HUES6 (cell line): ENCODE data around the gene PPP1R15A.

Source experiments
- H3K27ac ChIP-seq: 2 replicates; pipeline ENCODE4 v1.7.0; 2013; ENCODE audit warnings: low read depth, mild to moderate bottlenecking, low read length, inconsistent platforms
- H3K27me3 ChIP-seq: 2 replicates; pipeline ENCODE4 v1.6.1; 2013; ENCODE audit warnings: low read length; ENCODE audit not compliant: control insufficient read depth, insufficient read depth
- H3K36me3 ChIP-seq: 2 replicates; pipeline ENCODE4 v1.6.1; 2013; ENCODE audit warnings: low read length; ENCODE audit not compliant: control insufficient read depth, insufficient read depth
- H3K4me1 ChIP-seq: 2 replicates; pipeline ENCODE4 v1.6.1; 2013; ENCODE audit warnings: low read length; ENCODE audit not compliant: control insufficient read depth, insufficient read depth
- H3K4me3 ChIP-seq: 2 replicates; pipeline ENCODE4 v1.5.1; 2013; ENCODE audit warnings: low read depth, low read length
- H3K9ac ChIP-seq: one replicate; pipeline ENCODE4 v1.6.1; 2013; ENCODE audit warnings: mild to moderate bottlenecking, low read length
- H3K9me3 ChIP-seq: 2 replicates; pipeline ENCODE4 v1.6.1; 2013; ENCODE audit warnings: low read depth, low read length; ENCODE audit not compliant: control insufficient read depth, insufficient read depth

Gene PPP1R15A

GRCh38 chr19:48872182-48872883, at the start of gene PPP1R15A:
Gene PPP1R15A, plus strand, starts transcription at chr19:48872421. Its CDS starts 813 bp downstream, at chr19:48873234.
- Histone ChIP-seq H3K4me1 (peaks cover 36% of the 10 kb centered on the region), H3K36me3 (peaks cover 39% of the 10 kb centered on the region), H3K9ac (peak within 1 kb of the TSS; percentile 96), H3K27ac (peak within 1 kb of the TSS; percentile 95), H3K9me3 (no peaks in the 10 kb centered on the region), H3K4me3 (peak within 1 kb of the TSS; percentile 89), H3K27me3 (no peaks in the 10 kb centered on the region)

- peaks cover 13% of the 10 kb centered on the region; the same call in 1 of the 2 replicates for H3K27me3 ChIP-seq
- peaks cover 12% of the 10 kb centered on the region for H3K36me3 ChIP-seq
- no peaks in the 10 kb centered on the region for H3K4me1 ChIP-seq
- peaks cover 6% of the 10 kb centered on the region; the same call in 1 of the 2 replicates for H3K9me3 ChIP-seq
- no peak overlapping the region for H3K4me3 ChIP-seq
- H3K9ac ChIP-seq: no peak overlapping the region
- no peak overlapping the region for H3K27ac ChIP-seq
Observed at GRCh38 chr19:48822514-48822913, 49.7 kb upstream of the PPP1R15A start.

- Histone ChIP-seq H3K36me3 (peaks cover 12% of the 10 kb centered on the region), H3K4me1 (no peaks in the 10 kb centered on the region), H3K27me3 (no peaks in the 10 kb centered on the region), H3K9me3 (peaks cover 6% of the 10 kb centered on the region; the same call in 1 of the 2 replicates), H3K27ac (no peak overlapping the region), H3K4me3 (no peak overlapping the region), H3K9ac (no peak overlapping the region)
Observed at GRCh38 chr19:48826606-48827020, 45.6 kb upstream of the PPP1R15A start.

- Histone ChIP-seq H3K36me3 (peaks cover 3% of the 10 kb centered on the region), H3K4me1 (peaks cover 3% of the 10 kb centered on the region), H3K27me3 (no peaks in the 10 kb centered on the region), H3K9ac (no peak overlapping the region), H3K9me3 (no peaks in the 10 kb centered on the region), H3K27ac (no peak overlapping the region), H3K4me3 (no peak overlapping the region)
Observed at GRCh38 chr19:48830088-48830487, 42.1 kb upstream of the PPP1R15A start.

- Histone ChIP-seq H3K9me3 (no peaks in the 10 kb centered on the region), H3K27me3 (no peaks in the 10 kb centered on the region), H3K4me1 (peaks cover 3% of the 10 kb centered on the region), H3K4me3 (no peak overlapping the region), H3K36me3 (peaks cover 3% of the 10 kb centered on the region), H3K9ac (no peak overlapping the region), H3K27ac (no peak overlapping the region)
Observed at GRCh38 chr19:48830965-48831364, 41.3 kb upstream of the PPP1R15A start.

GRCh38 chr19:48833049-48833448, 39.2 kb upstream of the PPP1R15A start:
- H3K36me3 ChIP-seq: peaks cover 3% of the 10 kb centered on the region
- H3K27me3 ChIP-seq: no peaks in the 10 kb centered on the region
- H3K4me1 ChIP-seq: peaks cover 3% of the 10 kb centered on the region
- no peaks in the 10 kb centered on the region for H3K9me3 ChIP-seq
- H3K27ac ChIP-seq: no peak overlapping the region
- no peak overlapping the region for H3K4me3 ChIP-seq
- H3K9ac ChIP-seq: no peak overlapping the region

GRCh38 chr19:48833977-48834376, 38.2 kb upstream of the PPP1R15A start:
- no peak overlapping the region for H3K9ac ChIP-seq
- no peak overlapping the region for H3K27ac ChIP-seq
- H3K36me3 ChIP-seq: peaks cover 3% of the 10 kb centered on the region
- no peak overlapping the region for H3K4me3 ChIP-seq
- H3K9me3 ChIP-seq: no peaks in the 10 kb centered on the region
- no peaks in the 10 kb centered on the region for H3K27me3 ChIP-seq
- peaks cover 3% of the 10 kb centered on the region for H3K4me1 ChIP-seq

- Histone ChIP-seq H3K27me3 (no peaks in the 10 kb centered on the region), H3K9me3 (no peaks in the 10 kb centered on the region), H3K36me3 (peaks cover 3% of the 10 kb centered on the region), H3K4me3 (peak overlapping the region; percentile 70), H3K27ac (no peak overlapping the region), H3K4me1 (peaks cover 3% of the 10 kb centered on the region), H3K9ac (peak overlapping the region; percentile 43)
Observed at GRCh38 chr19:48835734-48836088, 36.5 kb upstream of the PPP1R15A start.

GRCh38 chr19:48836089-48837017, 35.9 kb upstream of the PPP1R15A start, which contains the start of gene HSD17B14:
Gene HSD17B14, minus strand, starts transcription at chr19:48836491. Its CDS starts 80 bp downstream, at chr19:48836411.
- H3K27me3 ChIP-seq: no peaks in the 10 kb centered on the region
- no peak within 1 kb of the TSS for H3K27ac ChIP-seq
- peak within 1 kb of the TSS; percentile 43 for H3K9ac ChIP-seq
- H3K4me1 ChIP-seq: peaks cover 3% of the 10 kb centered on the region
- H3K4me3 ChIP-seq: peak within 1 kb of the TSS; percentile 70
- H3K9me3 ChIP-seq: no peaks in the 10 kb centered on the region
- peaks cover 3% of the 10 kb centered on the region for H3K36me3 ChIP-seq

- peaks cover 3% of the 10 kb centered on the region for H3K36me3 ChIP-seq
- H3K4me3 ChIP-seq: peak overlapping the region; percentile 70
- H3K9ac ChIP-seq: peak overlapping the region; percentile 30
- no peaks in the 10 kb centered on the region for H3K9me3 ChIP-seq
- no peak overlapping the region for H3K27ac ChIP-seq
- no peaks in the 10 kb centered on the region for H3K27me3 ChIP-seq
- peaks cover 3% of the 10 kb centered on the region for H3K4me1 ChIP-seq
Observed at GRCh38 chr19:48837051-48837524, 35.1 kb upstream of the PPP1R15A start.

GRCh38 chr19:48837687-48838086, 34.5 kb upstream of the PPP1R15A start:
- no peak overlapping the region for H3K9ac ChIP-seq
- no peaks in the 10 kb centered on the region; the same call in 1 of the 2 replicates for H3K36me3 ChIP-seq
- no peak overlapping the region for H3K27ac ChIP-seq
- H3K9me3 ChIP-seq: no peaks in the 10 kb centered on the region
- H3K27me3 ChIP-seq: no peaks in the 10 kb centered on the region
- H3K4me3 ChIP-seq: peak overlapping the region; percentile 70
- H3K4me1 ChIP-seq: peaks cover 3% of the 10 kb centered on the region
